HepG2 (cell line): ENCODE results near the gene ADAMTSL3.

Experiments
- ZNF615 ChIP-seq: sonication (generic); formaldehyde crosslinking; IDR thresholded peaks from 2 replicates; pipeline ENCODE4 v1.5.0; 2020; ENCODE audit warnings: mild to moderate bottlenecking, missing genetic modification reagents, borderline replicate concordance
- TF ChIP-seq, protein P1 (sequence below): sonication (generic); formaldehyde crosslinking; IDR thresholded peaks from 2 replicates; pipeline ENCODE4 v1.4.0; 2020; ENCODE audit warnings: mild to moderate bottlenecking, missing genetic modification reagents

DNA sequence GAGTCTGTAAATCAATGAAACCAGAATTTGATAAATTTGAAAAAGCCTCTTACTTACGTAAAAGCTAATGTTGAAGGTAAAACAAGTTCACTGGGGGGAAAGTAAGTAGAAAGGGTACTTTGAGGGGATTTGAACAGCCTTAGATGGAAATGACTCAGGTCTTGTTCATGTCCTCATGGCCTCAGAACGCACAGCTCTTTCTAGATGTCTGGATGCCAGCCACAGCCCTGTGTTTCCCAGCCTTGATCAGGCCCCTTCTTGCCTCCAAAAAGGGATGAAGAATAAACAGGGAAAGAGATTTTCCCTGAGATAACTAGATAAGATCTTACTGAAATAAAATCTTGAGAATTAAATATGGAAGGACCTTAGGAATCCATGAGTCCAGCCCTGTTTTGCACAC lies 344.6 kb downstream of the ADAMTSL3 start:
- TF ChIP-seq ZNF615 (CRISPR knock-in tag) = no peak
- TF ChIP-seq, protein P1, sequence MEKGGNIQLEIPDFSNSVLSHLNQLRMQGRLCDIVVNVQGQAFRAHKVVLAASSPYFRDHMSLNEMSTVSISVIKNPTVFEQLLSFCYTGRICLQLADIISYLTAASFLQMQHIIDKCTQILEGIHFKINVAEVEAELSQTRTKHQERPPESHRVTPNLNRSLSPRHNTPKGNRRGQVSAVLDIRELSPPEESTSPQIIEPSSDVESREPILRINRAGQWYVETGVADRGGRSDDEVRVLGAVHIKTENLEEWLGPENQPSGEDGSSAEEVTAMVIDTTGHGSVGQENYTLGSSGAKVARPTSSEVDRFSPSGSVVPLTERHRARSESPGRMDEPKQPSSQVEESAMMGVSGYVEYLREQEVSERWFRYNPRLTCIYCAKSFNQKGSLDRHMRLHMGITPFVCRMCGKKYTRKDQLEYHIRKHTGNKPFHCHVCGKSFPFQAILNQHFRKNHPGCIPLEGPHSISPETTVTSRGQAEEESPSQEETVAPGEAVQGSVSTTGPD (CRISPR knock-in tag) = no peak
